Measurements from ENCODE around the gene NAMPT. TPM values are rescaled to one million over a fixed set of nuclear protein-coding genes. Genes with fewer than 3 reads are reported as not detected.
A peak's percentile ranks its signal among the peaks of the same experiment; 100 is the strongest.

Gene NAMPT
- total RNA-seq, 1 experiment from 2014 or later: 392 TPM

DNA sequence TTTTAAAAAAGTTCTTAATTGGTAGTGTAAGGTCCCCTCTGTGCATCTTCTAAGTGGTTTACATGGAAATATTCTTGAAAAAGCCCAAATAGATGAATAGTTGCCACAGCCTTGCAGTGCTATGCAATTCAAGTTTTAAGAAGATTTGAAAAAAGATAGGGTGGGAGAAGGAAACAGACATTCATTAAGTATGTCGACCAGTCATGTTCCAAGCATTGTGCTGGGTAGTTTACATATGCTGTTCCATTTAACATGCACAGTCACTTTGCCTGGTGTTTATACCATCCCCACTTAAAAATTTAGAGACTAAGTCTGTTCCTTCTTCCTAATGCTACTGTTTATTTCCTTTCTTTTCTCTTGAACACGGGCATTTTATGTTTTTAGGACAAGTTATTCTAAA is 28.1 kb upstream of the NAMPT start:
- TF ChIP-seq, protein P1, sequence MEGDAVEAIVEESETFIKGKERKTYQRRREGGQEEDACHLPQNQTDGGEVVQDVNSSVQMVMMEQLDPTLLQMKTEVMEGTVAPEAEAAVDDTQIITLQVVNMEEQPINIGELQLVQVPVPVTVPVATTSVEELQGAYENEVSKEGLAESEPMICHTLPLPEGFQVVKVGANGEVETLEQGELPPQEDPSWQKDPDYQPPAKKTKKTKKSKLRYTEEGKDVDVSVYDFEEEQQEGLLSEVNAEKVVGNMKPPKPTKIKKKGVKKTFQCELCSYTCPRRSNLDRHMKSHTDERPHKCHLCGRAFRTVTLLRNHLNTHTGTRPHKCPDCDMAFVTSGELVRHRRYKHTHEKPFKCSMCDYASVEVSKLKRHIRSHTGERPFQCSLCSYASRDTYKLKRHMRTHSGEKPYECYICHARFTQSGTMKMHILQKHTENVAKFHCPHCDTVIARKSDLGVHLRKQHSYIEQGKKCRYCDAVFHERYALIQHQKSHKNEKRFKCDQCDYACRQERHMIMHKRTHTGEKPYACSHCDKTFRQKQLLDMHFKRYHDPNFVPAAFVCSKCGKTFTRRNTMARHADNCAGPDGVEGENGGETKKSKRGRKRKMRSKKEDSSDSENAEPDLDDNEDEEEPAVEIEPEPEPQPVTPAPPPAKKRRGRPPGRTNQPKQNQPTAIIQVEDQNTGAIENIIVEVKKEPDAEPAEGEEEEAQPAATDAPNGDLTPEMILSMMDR (IDR thresholded peaks at IDR 0.05; ENCODE audit: unreplicated experiment): no peak
- CTCF ChIA-PET: no interaction called here
- intact Hi-C loops (cut with micrococcal nuclease): loop anchor here (1.0 kb wide), 1 partner anchor 28 kb away; no protein-coding TSS in a partner anchor

GRCh38 chr7:106312099-106312871 is 27.5 kb upstream of the NAMPT start:
- DNase-seq (ENCODE audit: unreplicated experiment): peak; percentile 30
- TF ChIP-seq, protein P1 (IDR thresholded peaks at IDR 0.05; ENCODE audit: unreplicated experiment): no peak
- POLR2A ChIA-PET: interaction anchor here (0.9 kb wide), 1 partner anchor 113 kb away, joined by 3 read pairs; no protein-coding TSS in a partner anchor
- CTCF ChIA-PET: interaction anchor here (0.6 kb wide), 1 partner anchor 136 kb away, joined by 3 read pairs; no protein-coding TSS in a partner anchor
- H3K4me1 Mint-ChIP-seq (ENCODE audit: insufficient read depth, unreplicated experiment): peaks cover 23% of the 10 kb centered on the region
- intact Hi-C loops (cut with micrococcal nuclease): no loop called here
- H3K36me3 Mint-ChIP-seq (ENCODE audit: insufficient read depth, unreplicated experiment): no peaks in the 10 kb centered on the region
- H3K27me3 Mint-ChIP-seq (ENCODE audit: insufficient read depth, unreplicated experiment): no peaks in the 10 kb centered on the region
- no peak overlapping the region for H3K4me3 Mint-ChIP-seq (ENCODE audit: unreplicated experiment)
- BruUV-seq (replicated peaks): no TSS peak
- no peaks in the 10 kb centered on the region for H3K9me3 Mint-ChIP-seq (ENCODE audit: unreplicated experiment)
- no peak overlapping the region for H3K27ac Mint-ChIP-seq (ENCODE audit: low read depth, unreplicated experiment)

More for the DNA sequence above, 28.1 kb upstream of the NAMPT start:
- no peaks in the 10 kb centered on the region for H3K27me3 Mint-ChIP-seq (ENCODE audit: insufficient read depth, unreplicated experiment)
- H3K4me1 Mint-ChIP-seq (ENCODE audit: insufficient read depth, unreplicated experiment): peaks cover 26% of the 10 kb centered on the region
- H3K27ac Mint-ChIP-seq (ENCODE audit: low read depth, unreplicated experiment): peak overlapping the region; percentile 81
- POLR2A ChIA-PET: interaction anchor here (0.9 kb wide), 1 partner anchor 113 kb away, joined by 3 read pairs; no protein-coding TSS in a partner anchor
- no peaks in the 10 kb centered on the region for H3K9me3 Mint-ChIP-seq (ENCODE audit: unreplicated experiment)
- BruUV-seq (replicated peaks): no TSS peak
- DNase-seq (ENCODE audit: unreplicated experiment): no peak
- no peaks in the 10 kb centered on the region for H3K36me3 Mint-ChIP-seq (ENCODE audit: insufficient read depth, unreplicated experiment)
- no peak overlapping the region for H3K4me3 Mint-ChIP-seq (ENCODE audit: unreplicated experiment)

DNA sequence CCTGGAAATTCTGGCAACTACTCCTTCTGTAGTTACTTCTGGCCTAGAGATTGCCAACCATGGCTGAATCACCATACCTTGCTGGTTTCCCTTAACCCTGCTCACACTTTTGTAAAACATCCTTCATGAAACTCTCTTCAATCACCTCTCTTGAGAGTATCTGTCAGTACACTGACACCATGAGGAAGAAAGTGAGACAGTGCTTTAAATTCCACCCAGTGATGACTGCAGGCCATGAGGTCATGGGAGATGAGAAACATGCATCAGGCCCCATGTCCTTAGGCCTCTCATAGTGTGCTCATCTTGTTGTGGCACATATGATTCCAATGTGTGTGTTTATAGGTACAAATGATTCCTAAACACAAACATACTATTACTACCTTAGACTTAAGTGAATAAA is 24.6 kb upstream of the NAMPT start:
- intact Hi-C loops (cut with micrococcal nuclease): no loop called here
- Mint-ChIP-seq H3K9me3 (ENCODE audit: unreplicated experiment) (no peaks in the 10 kb centered on the region), H3K4me1 (ENCODE audit: insufficient read depth, unreplicated experiment) (peaks cover 29% of the 10 kb centered on the region), H3K27ac (ENCODE audit: low read depth, unreplicated experiment) (no peak overlapping the region), H3K4me3 (ENCODE audit: unreplicated experiment) (no peak overlapping the region), H3K36me3 (ENCODE audit: insufficient read depth, unreplicated experiment) (no peaks in the 10 kb centered on the region), H3K27me3 (ENCODE audit: insufficient read depth, unreplicated experiment) (no peaks in the 10 kb centered on the region)
- DNase-seq (ENCODE audit: unreplicated experiment): no peak
- CTCF ChIA-PET: interaction anchor here (1.0 kb wide), 1 partner anchor 58 kb away, joined by 3 read pairs; no protein-coding TSS in a partner anchor
- POLR2A ChIA-PET: no interaction called here
- TF ChIP-seq, protein P1 (IDR thresholded peaks at IDR 0.05; ENCODE audit: unreplicated experiment): no peak
- BruUV-seq (replicated peaks): no TSS peak

- TF ChIP-seq, protein P1 (IDR thresholded peaks at IDR 0.05; ENCODE audit: unreplicated experiment): no peak
- Mint-ChIP-seq H3K27me3 (ENCODE audit: insufficient read depth, unreplicated experiment) (no peaks in the 10 kb centered on the region), H3K9me3 (ENCODE audit: unreplicated experiment) (peaks cover 2% of the 10 kb centered on the region), H3K4me3 (ENCODE audit: unreplicated experiment) (no peak overlapping the region), H3K27ac (ENCODE audit: low read depth, unreplicated experiment) (no peak overlapping the region), H3K36me3 (ENCODE audit: insufficient read depth, unreplicated experiment) (no peaks in the 10 kb centered on the region), H3K4me1 (ENCODE audit: insufficient read depth, unreplicated experiment) (peaks cover 7% of the 10 kb centered on the region)
- no peak for DNase-seq (ENCODE audit: unreplicated experiment)
- ChIA-PET POLR2A (interaction anchor here (2.6 kb wide), 1 partner anchor 21 kb away, joined by 9 read pairs; the partner anchor contains the start of gene NAMPT), CTCF (no interaction called here)
- no TSS peak for BruUV-seq (replicated peaks)
- intact Hi-C loops (cut with micrococcal nuclease): no loop called here
Observed at GRCh38 chr7:106306256-106306655, 21.5 kb upstream of the NAMPT start.

Data from MCF 10A (cell line).